HepG2 (cell line): ENCODE data around the gene SOWAHA. TPM values are rescaled to one million over a fixed set of nuclear protein-coding genes. Genes with fewer than 3 reads are reported as not detected.
A peak's percentile ranks its signal among the peaks of the same experiment; 100 is the strongest.

ENCODE experiments used
- ATF7 ChIP-seq, 2 experiments: fragments of 450-650 bp in 1 of 2; sonication (generic) in 1 of 2; formaldehyde crosslinking in 1 of 2; IDR thresholded peaks; 2 replicates each; pipeline versions ENCODE4 v1.4.0 to v1.6.1; 2016 to 2020; ENCODE audit warnings: antibody characterized with exemption in 1 of 2, mild to moderate bottlenecking in 1 of 2, missing genetic modification reagents in 1 of 2
- BRCA1 ChIP-seq: sonication (generic); formaldehyde crosslinking; IDR thresholded peaks from 2 replicates; pipeline ENCODE4 v1.4.0; 2020; ENCODE audit warnings: missing genetic modification reagents
- KAT7 ChIP-seq: IDR thresholded peaks from 2 replicates; pipeline ENCODE4 v1.6.1; 2018; ENCODE audit warnings: borderline replicate concordance, missing compliant biosample characterization
- KAT8 ChIP-seq: IDR thresholded peaks from 2 replicates; pipeline ENCODE4 v1.6.1; 2016; ENCODE audit warnings: missing genetic modification reagents, missing compliant biosample characterization
- KLF16 ChIP-seq, 2 experiments: sonication (generic) in 1 of 2; formaldehyde crosslinking in 1 of 2; IDR thresholded peaks; 2 replicates each; pipeline versions ENCODE4 v1.6.1 to v1.8.0; 2016 to 2023; ENCODE audit warnings: missing genetic modification reagents in 2 of 2, missing compliant biosample characterization in 1 of 2
- MED1 ChIP-seq: sonication (generic); formaldehyde crosslinking; IDR thresholded peaks from 2 replicates; pipeline ENCODE4 v1.4.0; 2020; ENCODE audit warnings: missing genetic modification reagents
- NONO ChIP-seq, 2 experiments: fragments of 450-650 bp in 1 of 2; sonication (generic) in 1 of 2; formaldehyde crosslinking in 1 of 2; IDR thresholded peaks in 1 of 2; conservative IDR thresholded peaks in 1 of 2; 2 replicates each; pipeline versions ENCODE4 v1.6.1 to v1.8.0; 2017 to 2022; ENCODE audit warnings: mild to moderate bottlenecking in 1 of 2, missing genetic modification reagents in 1 of 2, moderate library complexity in 1 of 2
- NRL ChIP-seq: sonication (generic); formaldehyde crosslinking; IDR thresholded peaks from 2 replicates; pipeline ENCODE4 v1.5.0; 2020; ENCODE audit warnings: missing genetic modification reagents, mild to moderate bottlenecking, moderate library complexity, borderline replicate concordance
- TBL1XR1 ChIP-seq: fragments of 150-350 bp; IDR thresholded peaks from 2 replicates; pipeline ENCODE4 v1.6.1; 2014; ENCODE audit warnings: borderline replicate concordance, low read length; ENCODE audit not compliant: partially characterized antibody
- THAP11 ChIP-seq: IDR thresholded peaks from 2 replicates; pipeline ENCODE4 v1.6.1; 2016; ENCODE audit warnings: missing biosample characterization, missing genetic modification reagents
- ZBTB20 ChIP-seq: sonication (generic); formaldehyde crosslinking; IDR thresholded peaks from 2 replicates; pipeline ENCODE4 v1.8.1; 2023; ENCODE audit warnings: missing genetic modification reagents, low read depth, mild to moderate bottlenecking, borderline replicate concordance
- ZBTB38 ChIP-seq: sonication (generic); formaldehyde crosslinking; IDR thresholded peaks from 2 replicates; pipeline ENCODE4 v1.5.1; 2020; ENCODE audit warnings: mild to moderate bottlenecking, missing genetic modification reagents
- ZGPAT ChIP-seq: IDR thresholded peaks from 2 replicates; pipeline ENCODE4 v1.6.1; 2016; ENCODE audit warnings: mild to moderate bottlenecking
- ZNF292 ChIP-seq: sonication (generic); formaldehyde crosslinking; IDR thresholded peaks from 2 replicates; pipeline ENCODE4 v1.8.1; 2022; ENCODE audit warnings: mild to moderate bottlenecking, low read depth, missing genetic modification reagents, borderline replicate concordance
- ZNF335 ChIP-seq: sonication (generic); formaldehyde crosslinking; IDR thresholded peaks from 2 replicates; pipeline ENCODE4 v1.4.0; 2020; ENCODE audit warnings: missing genetic modification reagents
- ZNF598 ChIP-seq: sonication (generic); formaldehyde crosslinking; IDR thresholded peaks from 2 replicates; pipeline ENCODE4 v1.5.1; 2020; ENCODE audit warnings: mild to moderate bottlenecking, missing genetic modification reagents, borderline replicate concordance
- ZNF616 ChIP-seq: sonication (generic); formaldehyde crosslinking; IDR thresholded peaks from 2 replicates; pipeline ENCODE4 v1.5.0; 2020; ENCODE audit warnings: low read depth, mild to moderate bottlenecking, missing genetic modification reagents
- polyA plus RNA-seq, 8 experiments: library from polyadenylated mRNA; depleted of rRNA in 3 of 8; stranded (reverse) in 7 of 8; unstranded in 1 of 8; fragments of >200 nt; fragmentation: Illumina TruSeq in 4 of 8; extraction: Trizol in 4 of 8; gene quantifications; 2 replicates each; pipeline versions ENCODE4 v1.2.1 to v1.2.3, GENCODE V29; 2011 to 2016; ENCODE audit warnings: low read depth in 4 of 8, missing spikeins in 1 of 8, mixed read lengths in 1 of 8; ENCODE audit not compliant: insufficient read depth in 1 of 8
- total RNA-seq, 5 experiments: library from RNA; depleted of rRNA; stranded (reverse); fragments of >200 nt; fragmentation: Illumina TruSeq; extraction: Trizol; gene quantifications; 2 replicates each; pipeline ENCODE4 v1.2.3, GENCODE V29; 2016; ENCODE audit warnings: low read depth in 1 of 5
- TF ChIP-seq, protein P1 (sequence below): sonication (generic); formaldehyde crosslinking; IDR thresholded peaks from 2 replicates; pipeline ENCODE4 v1.4.0; 2020; ENCODE audit warnings: mild to moderate bottlenecking, missing genetic modification reagents

SOWAHA gene
- total and polyA plus RNA-seq, 2 of the 13 experiments (the other 11 are each of a cell fraction or from before 2014, with no cell fraction given), result 0.95 to 1.9 TPM

DNA sequence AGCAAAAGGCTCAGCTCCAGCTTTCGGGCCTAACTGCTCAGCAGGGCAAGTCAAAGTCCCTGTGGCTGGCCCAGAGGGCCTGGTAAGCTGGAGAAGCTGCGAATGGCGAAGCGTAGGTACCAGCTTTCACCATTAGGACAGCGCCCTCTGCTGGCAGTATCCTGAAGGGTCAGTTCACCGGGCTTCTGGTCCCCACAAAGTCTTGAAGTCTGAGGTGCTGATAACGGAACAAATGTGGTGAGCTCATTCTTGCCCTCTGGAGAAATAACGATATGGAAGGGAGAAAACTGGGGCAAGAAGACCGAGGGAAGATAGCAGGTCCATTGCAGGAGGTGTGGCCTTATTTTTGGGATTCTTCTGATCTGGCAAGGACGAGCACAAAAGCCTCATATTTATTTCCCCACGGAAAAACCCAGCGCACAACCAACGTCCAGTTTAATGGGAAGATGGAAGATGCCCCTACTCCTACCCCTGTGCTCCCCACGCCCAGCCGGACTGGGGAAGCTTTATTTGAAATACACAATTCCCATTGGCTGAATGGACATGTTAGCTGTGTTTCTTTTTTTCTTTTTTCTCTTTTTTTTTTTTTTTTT is 7.2 kb downstream of the SOWAHA start (continued):
- peak; percentile 55; the same call in 1 of the 2 replicates for TF ChIP-seq KAT8 (CRISPR knock-in tag)
- 0 out of 2 replicates have a peak, but pooled peaks have one; percentile 41 for TF ChIP-seq NRL (CRISPR knock-in tag)
- TF ChIP-seq NONO (IDR thresholded peaks at IDR 0.05), result no peak
- no peak for TF ChIP-seq NONO (CRISPR knock-in tag; conservative IDR thresholded peaks at IDR 0.05)
- TF ChIP-seq ZNF292, result no peak
- TF ChIP-seq ZBTB38, result 0 out of 2 replicates have a peak, but pooled peaks have one; percentile 8
- no peak for TF ChIP-seq ATF7 (IDR thresholded peaks at IDR 0.05)
- TF ChIP-seq ATF7 (CRISPR knock-in tag; IDR thresholded peaks at IDR 0.05), result 0 out of 2 replicates have a peak, but pooled peaks have one; percentile 30
- TF ChIP-seq ZNF616 (CRISPR knock-in tag), result no peak
- TF ChIP-seq, protein P1, sequence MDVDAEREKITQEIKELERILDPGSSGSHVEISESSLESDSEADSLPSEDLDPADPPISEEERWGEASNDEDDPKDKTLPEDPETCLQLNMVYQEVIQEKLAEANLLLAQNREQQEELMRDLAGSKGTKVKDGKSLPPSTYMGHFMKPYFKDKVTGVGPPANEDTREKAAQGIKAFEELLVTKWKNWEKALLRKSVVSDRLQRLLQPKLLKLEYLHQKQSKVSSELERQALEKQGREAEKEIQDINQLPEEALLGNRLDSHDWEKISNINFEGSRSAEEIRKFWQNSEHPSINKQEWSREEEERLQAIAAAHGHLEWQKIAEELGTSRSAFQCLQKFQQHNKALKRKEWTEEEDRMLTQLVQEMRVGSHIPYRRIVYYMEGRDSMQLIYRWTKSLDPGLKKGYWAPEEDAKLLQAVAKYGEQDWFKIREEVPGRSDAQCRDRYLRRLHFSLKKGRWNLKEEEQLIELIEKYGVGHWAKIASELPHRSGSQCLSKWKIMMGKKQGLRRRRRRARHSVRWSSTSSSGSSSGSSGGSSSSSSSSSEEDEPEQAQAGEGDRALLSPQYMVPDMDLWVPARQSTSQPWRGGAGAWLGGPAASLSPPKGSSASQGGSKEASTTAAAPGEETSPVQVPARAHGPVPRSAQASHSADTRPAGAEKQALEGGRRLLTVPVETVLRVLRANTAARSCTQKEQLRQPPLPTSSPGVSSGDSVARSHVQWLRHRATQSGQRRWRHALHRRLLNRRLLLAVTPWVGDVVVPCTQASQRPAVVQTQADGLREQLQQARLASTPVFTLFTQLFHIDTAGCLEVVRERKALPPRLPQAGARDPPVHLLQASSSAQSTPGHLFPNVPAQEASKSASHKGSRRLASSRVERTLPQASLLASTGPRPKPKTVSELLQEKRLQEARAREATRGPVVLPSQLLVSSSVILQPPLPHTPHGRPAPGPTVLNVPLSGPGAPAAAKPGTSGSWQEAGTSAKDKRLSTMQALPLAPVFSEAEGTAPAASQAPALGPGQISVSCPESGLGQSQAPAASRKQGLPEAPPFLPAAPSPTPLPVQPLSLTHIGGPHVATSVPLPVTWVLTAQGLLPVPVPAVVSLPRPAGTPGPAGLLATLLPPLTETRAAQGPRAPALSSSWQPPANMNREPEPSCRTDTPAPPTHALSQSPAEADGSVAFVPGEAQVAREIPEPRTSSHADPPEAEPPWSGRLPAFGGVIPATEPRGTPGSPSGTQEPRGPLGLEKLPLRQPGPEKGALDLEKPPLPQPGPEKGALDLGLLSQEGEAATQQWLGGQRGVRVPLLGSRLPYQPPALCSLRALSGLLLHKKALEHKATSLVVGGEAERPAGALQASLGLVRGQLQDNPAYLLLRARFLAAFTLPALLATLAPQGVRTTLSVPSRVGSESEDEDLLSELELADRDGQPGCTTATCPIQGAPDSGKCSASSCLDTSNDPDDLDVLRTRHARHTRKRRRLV (CRISPR knock-in tag), result no peak
- TF ChIP-seq KAT7 (CRISPR knock-in tag), result 0 out of 2 replicates have a peak, but pooled peaks have one; percentile 34
- peak; percentile 13 for TF ChIP-seq TBL1XR1
- 0 out of 2 replicates have a peak, but pooled peaks have one; percentile 20 for TF ChIP-seq ZGPAT (CRISPR knock-in tag)
- TF ChIP-seq ZBTB20 (CRISPR knock-in tag), result no peak
- TF ChIP-seq ZNF335 (CRISPR knock-in tag), result 0 out of 2 replicates have a peak, but pooled peaks have one; percentile 21
- peak in 1 of 2 experiments; percentile 49; a peak in 1 of 4 replicates for TF ChIP-seq KLF16 (CRISPR knock-in tag; IDR thresholded peaks at IDR 0.05)
- peak; percentile 19; the same call in 1 of the 2 replicates for TF ChIP-seq BRCA1
- 0 out of 2 replicates have a peak, but pooled peaks have one; percentile 36 for TF ChIP-seq ZNF598 (CRISPR knock-in tag)
- peak; percentile 32; the same call in 1 of the 2 replicates for TF ChIP-seq THAP11 (CRISPR knock-in tag)
- TF ChIP-seq MED1 (CRISPR knock-in tag), result 0 out of 2 replicates have a peak, but pooled peaks have one; percentile 20
